GM12801 (cell line): Measurements from ENCODE around the gene CEP128.

Source experiments
- CTCF ChIP-seq: IDR thresholded peaks from one replicate; pipeline ENCODE4 v1.5.1; 2011; ENCODE audit warnings: control low read depth; ENCODE audit not compliant: insufficient read length; ENCODE audit errors: extremely low read depth

Gene CEP128

GRCh38 chr14:80522936-80523335 lies 418.6 kb downstream of the CEP128 start:
- TF ChIP-seq CTCF = no peak

- no peak for TF ChIP-seq CTCF
These were observed 419.1 kb downstream of the CEP128 start for GRCh38 chr14:80522411-80522810.

- no peak for TF ChIP-seq CTCF
These were observed 420.1 kb downstream of the CEP128 start for GRCh38 chr14:80521456-80521855.

- no peak for TF ChIP-seq CTCF
These were observed 422.5 kb downstream of the CEP128 start for GRCh38 chr14:80519002-80519401.

GRCh38 chr14:80518173-80518572 lies 423.4 kb downstream of the CEP128 start:
- no peak for TF ChIP-seq CTCF

GRCh38 chr14:80507292-80507869 lies 434.2 kb downstream of the CEP128 start:
- no peak for TF ChIP-seq CTCF

- TF ChIP-seq CTCF = no peak
These were observed 436.8 kb downstream of the CEP128 start for GRCh38 chr14:80504781-80505180.

GRCh38 chr14:80498533-80498932 lies 443.0 kb downstream of the CEP128 start:
- no peak for TF ChIP-seq CTCF
